IMR-90 (cell line): ENCODE results near the gene SV2C. TPM values are rescaled to one million over a fixed set of nuclear protein-coding genes. Genes with fewer than 3 reads are reported as not detected.

Experiments
- ATAC-seq: fragments of 200-7000 bp; cut with Tn5 transposase; 2 replicates; pipeline ENCODE4 v1.9.1; 2020; ENCODE audit warnings: low read depth, mild to moderate bottlenecking, moderate library complexity
- BruUV-seq: library from RNA; stranded (reverse); fragments of 400-500 nt; replicated peaks from 2 replicates; lab custom pipeline; 2021; lab: Mats Ljungman, UMichigan
- CTCF ChIA-PET: fragments of 300-600 bp; formaldehyde crosslinking; extraction: SDS; loops from one replicate; lab custom pipeline; 2021; ENCODE audit warnings: antibody characterized with exemption; lab: Yijun Ruan, JAX
- POLR2A ChIA-PET: fragments of 300-600 bp; sonication (Branson Sonifier 250); formaldehyde crosslinking; loops from one replicate; lab custom pipeline; 2022; ENCODE audit warnings: antibody characterized with exemption; ENCODE audit not compliant: unreplicated experiment; lab: Charles Lee
- DNase-seq: peaks from one replicate; pipeline ENCODE4 v3.0.0; 2013
- H2AFZ ChIP-seq: replicated peaks from 2 replicates; pipeline ENCODE3; 2013; ENCODE audit warnings: low read length, mild to moderate bottlenecking; ENCODE audit not compliant: poor library complexity
- H2AK5ac ChIP-seq: 2 replicates; pipeline ENCODE4 v1.6.1; 2013; ENCODE audit warnings: low read depth, low read length, inconsistent platforms
- H2AK9ac ChIP-seq: replicated peaks from 2 replicates; pipeline ENCODE3; 2013; ENCODE audit warnings: mild to moderate bottlenecking, low read depth, low read length, moderate library complexity; ENCODE audit not compliant: poor library complexity
- H2BK120ac ChIP-seq: 2 replicates; pipeline ENCODE4 v1.6.1; 2013; ENCODE audit warnings: low read depth, low read length, inconsistent platforms
- H2BK15ac ChIP-seq: 3 replicates; pipeline ENCODE4 v1.6.1; 2013; ENCODE audit warnings: low read depth, low read length, inconsistent platforms
- H2BK20ac ChIP-seq: 2 replicates; pipeline ENCODE4 v1.6.1; 2013; ENCODE audit warnings: low read depth, mild to moderate bottlenecking, inconsistent platforms, low read length, moderate library complexity
- H2BK5ac ChIP-seq: 2 replicates; pipeline ENCODE4 v1.6.1; 2013; ENCODE audit warnings: mild to moderate bottlenecking, low read depth, low read length, inconsistent platforms; ENCODE audit not compliant: poor library complexity, severe bottlenecking
- H3K14ac ChIP-seq: replicated peaks from 2 replicates; pipeline ENCODE4 v1.6.1; 2013; ENCODE audit warnings: low read depth, low read length, inconsistent platforms
- H3K18ac ChIP-seq: 2 replicates; pipeline ENCODE4 v1.6.1; 2013; ENCODE audit warnings: low read depth, low read length, control low read depth
- H3K23ac ChIP-seq: 2 replicates; pipeline ENCODE4 v1.6.1; 2013; ENCODE audit warnings: low read depth, low read length, inconsistent platforms
- H3K27ac ChIP-seq: 2 replicates; pipeline ENCODE4 v1.5.1; 2013; ENCODE audit warnings: mild to moderate bottlenecking, control low read depth, low read length; ENCODE audit not compliant: insufficient read depth
- H3K27me3 ChIP-seq: 2 replicates; pipeline ENCODE4 v1.6.1; 2013; ENCODE audit warnings: low read length; ENCODE audit not compliant: control insufficient read depth, insufficient read depth
- H3K36me3 ChIP-seq: 2 replicates; pipeline ENCODE4 v1.6.1; 2013; ENCODE audit warnings: low read length, mixed read lengths; ENCODE audit not compliant: control insufficient read depth, insufficient read depth
- H3K4ac ChIP-seq: 2 replicates; pipeline ENCODE4 v1.6.1; 2013; ENCODE audit warnings: low read depth, low read length, inconsistent platforms
- H3K4me1 ChIP-seq: 2 replicates; pipeline ENCODE4 v1.6.1; 2013; ENCODE audit warnings: low read length, mixed read lengths; ENCODE audit not compliant: control insufficient read depth, insufficient read depth
- H3K4me2 ChIP-seq: 2 replicates; pipeline ENCODE4 v1.6.1; 2013; ENCODE audit warnings: low read depth, mild to moderate bottlenecking, control low read depth, low read length, moderate library complexity
- H3K4me3 ChIP-seq: 2 replicates; pipeline ENCODE4 v1.5.1; 2013; ENCODE audit warnings: low read depth, mild to moderate bottlenecking, control low read depth, low read length, moderate library complexity; ENCODE audit not compliant: insufficient read depth
- H3K56ac ChIP-seq: 2 replicates; pipeline ENCODE4 v1.6.1; 2013; ENCODE audit warnings: low read length, inconsistent platforms; ENCODE audit not compliant: insufficient read depth; ENCODE audit errors: extremely low read depth
- H3K79me1 ChIP-seq, 2 experiments: 2 replicates each; pipeline ENCODE4 v1.6.1; 2013; ENCODE audit warnings: low read length in 2 of 2, inconsistent platforms in 1 of 2, low read depth in 1 of 2
- H3K9ac ChIP-seq: 2 replicates; pipeline ENCODE4 v1.6.1; 2013; ENCODE audit warnings: low read depth, low read length, control low read depth
- H3K9me1 ChIP-seq: 2 replicates; pipeline ENCODE4 v1.6.1; 2013; ENCODE audit warnings: low read length, inconsistent platforms; ENCODE audit not compliant: insufficient read depth
- H3K9me3 ChIP-seq: 2 replicates; pipeline ENCODE4 v1.6.1; 2013; ENCODE audit warnings: low read length; ENCODE audit not compliant: control insufficient read depth, insufficient read depth
- H4K20me1 ChIP-seq: 2 replicates; pipeline ENCODE4 v1.6.1; 2013; ENCODE audit warnings: low read length, inconsistent platforms; ENCODE audit not compliant: insufficient read depth
- H4K5ac ChIP-seq: 2 replicates; pipeline ENCODE4 v1.6.1; 2013; ENCODE audit warnings: mild to moderate bottlenecking, low read depth, low read length, control low read depth
- H4K8ac ChIP-seq, 2 experiments: 2 replicates each; pipeline ENCODE4 v1.6.1; 2013; ENCODE audit warnings: low read depth in 2 of 2, low read length in 2 of 2, control low read depth in 1 of 2, inconsistent platforms in 1 of 2
- H4K91ac ChIP-seq: 2 replicates; pipeline ENCODE4 v1.6.1; 2013; ENCODE audit warnings: low read depth, low read length, inconsistent platforms; ENCODE audit not compliant: insufficient read depth
- BHLHE40 ChIP-seq: fragments of 150-350 bp; IDR thresholded peaks from 2 replicates; pipeline ENCODE4 v1.6.1; 2016; ENCODE audit warnings: mild to moderate bottlenecking, low read depth, low read length
- CEBPB ChIP-seq: IDR thresholded peaks from 2 replicates; pipeline ENCODE4 v1.6.1; 2012; ENCODE audit warnings: low read depth, low read length, improper control_type of control experiment
- CHD1 ChIP-seq: IDR thresholded peaks from 2 replicates; pipeline ENCODE4 v1.6.1; 2012; ENCODE audit warnings: low read depth, low read length, improper control_type of control experiment
- CTCF ChIP-seq: conservative IDR thresholded peaks from 2 replicates; pipeline ENCODE4 v1.5.1; 2012; ENCODE audit warnings: mild to moderate bottlenecking, low read depth, low read length, improper control_type of control experiment
- ELK1 ChIP-seq: fragments of 150-350 bp; IDR thresholded peaks from 2 replicates; pipeline ENCODE4 v1.6.1; 2016; ENCODE audit warnings: low read depth, mild to moderate bottlenecking, low read length, moderate library complexity, borderline replicate concordance
- FOS ChIP-seq: fragments of 150-350 bp; IDR thresholded peaks from 2 replicates; pipeline ENCODE4 v1.6.1; 2016; ENCODE audit warnings: low read depth, low read length
- MAFK ChIP-seq: IDR thresholded peaks from 2 replicates; pipeline ENCODE4 v1.6.1; 2012; ENCODE audit warnings: low read depth, low read length, improper control_type of control experiment
- MAZ ChIP-seq: IDR thresholded peaks from 2 replicates; pipeline ENCODE4 v1.6.1; 2012; ENCODE audit warnings: low read depth, mild to moderate bottlenecking, low read length, improper control_type of control experiment, moderate library complexity, borderline replicate concordance
- NFE2L2 ChIP-seq: fragments of 150-350 bp; IDR thresholded peaks from 2 replicates; pipeline ENCODE4 v1.6.1; 2016; ENCODE audit warnings: low read depth, mild to moderate bottlenecking, low read length
- POLR2A ChIP-seq: IDR thresholded peaks from 2 replicates; pipeline ENCODE4 v1.6.1; 2012; ENCODE audit warnings: mild to moderate bottlenecking, low read depth, low read length
- RAD21 ChIP-seq: IDR thresholded peaks from 2 replicates; pipeline ENCODE4 v1.6.1; 2012; ENCODE audit warnings: low read length, improper control_type of control experiment
- RCOR1 ChIP-seq: IDR thresholded peaks from 2 replicates; pipeline ENCODE4 v1.6.1; 2012; ENCODE audit warnings: mild to moderate bottlenecking, low read length, improper control_type of control experiment; ENCODE audit not compliant: insufficient replicate concordance
- RFX5 ChIP-seq: IDR thresholded peaks from 2 replicates; pipeline ENCODE4 v1.8.0; 2012; ENCODE audit warnings: low read depth, mild to moderate bottlenecking, low read length, moderate library complexity
- SMC3 ChIP-seq: fragments of 150-350 bp; IDR thresholded peaks from 2 replicates; pipeline ENCODE4 v1.6.1; 2016; ENCODE audit warnings: low read depth, mild to moderate bottlenecking, antibody characterized with exemption, low read length, moderate library complexity
- USF2 ChIP-seq: fragments of 150-350 bp; IDR thresholded peaks from 2 replicates; pipeline ENCODE4 v1.6.1; 2017; ENCODE audit warnings: mild to moderate bottlenecking, antibody characterized with exemption, low read length, low read depth
- WGBS, 2 experiments: methylation state at CpG; one replicate each; pipeline versions ENCODE4 v1.1.5 to v1.1.7; 2013; ENCODE audit warnings: missing lambda C conversion rate in 2 of 2; ENCODE audit not compliant: insufficient read length in 1 of 2; ENCODE audit errors: extremely low coverage in 2 of 2; 5-methylcytosine and 5-hydroxymethylcytosine counted together
- dilution Hi-C: fragments of 300-500 bp; cut with HindIII; formaldehyde crosslinking; loops from one replicate; pipeline ENCODE4 v1.14.3; 2018; ENCODE audit warnings: low sequenced_read_pairs; ENCODE audit not compliant: unreplicated experiment
- in situ Hi-C: fragments of 300-500 bp; cut with MboI; formaldehyde crosslinking; loops from 3 replicates; pipeline ENCODE4 v1.14.3; 2019; ENCODE audit warnings: low sequenced_read_pairs, inconsistent platforms, mixed read lengths
- intact Hi-C: fragments of 100-400 bp; cut with micrococcal nuclease; formaldehyde crosslinking; loops from 2 replicates; pipeline ENCODE4 v1.10.0; 2022
- polyA plus RNA-seq, 3 experiments: library from polyadenylated mRNA; depleted of rRNA; stranded (reverse); fragments of >200 nt; gene quantifications; 2 replicates each; pipeline ENCODE4 v1.2.3, GENCODE V29; 2012; ENCODE audit warnings: low replicate concordance in 1 of 3
- total RNA-seq: library from RNA; depleted of rRNA; stranded (reverse); fragments of >200 nt; gene quantifications from 2 replicates; pipeline ENCODE4 v1.2.3, GENCODE V29; 2012

Gene SV2C
- total and polyA plus RNA-seq, 2 of the 4 experiments (the other 2 are of a cell fraction), result not detected

- ATAC-seq, result no peak
- TF ChIP-seq RCOR1 (no peak), BHLHE40 (no peak), CEBPB (no peak), CTCF (no peak), RAD21 (no peak), CHD1 (no peak), RFX5 (no peak), SMC3 (no peak), USF2 (no peak), FOS (no peak), MAFK (no peak), NFE2L2 (no peak), MAZ (no peak), ELK1 (no peak), POLR2A (no peak)
- Histone ChIP-seq H4K8ac (no peak overlapping the region), H3K56ac (no peak overlapping the region), H2BK120ac (no peak overlapping the region), H2BK15ac (no peak overlapping the region), H3K18ac (no peak overlapping the region), H3K36me3 (no peaks in the 10 kb centered on the region), H3K23ac (no peak overlapping the region), H4K20me1 (no peaks in the 10 kb centered on the region), H2AK5ac (no peak overlapping the region), H3K14ac (no peak overlapping the region), H3K4me2 (no peak overlapping the region), H3K4ac (no peak overlapping the region), H3K4me3 (no peak overlapping the region), H3K9me3 (no peaks in the 10 kb centered on the region), H2AK9ac (no peak overlapping the region), H2BK5ac (no peak overlapping the region), H3K79me1 (no peaks in the 10 kb centered on the region), H3K4me1 (no peaks in the 10 kb centered on the region), H2BK20ac (no peak overlapping the region), H4K5ac (no peak overlapping the region), H3K9me1 (no peaks in the 10 kb centered on the region), H2AFZ (no peak overlapping the region), H3K27ac (no peak overlapping the region), H3K27me3 (no peaks in the 10 kb centered on the region), H3K9ac (no peak overlapping the region), H4K91ac (no peak overlapping the region)
- no peak for DNase-seq
- in situ Hi-C loops, result no loop called here
- intact Hi-C loops, result no loop called here
- dilution Hi-C loops, result no loop called here
- CTCF ChIA-PET, result no interaction called here
- no TSS peak for BruUV-seq
- POLR2A ChIA-PET, result no interaction called here
- no CpG with 5 or more reads among the region's 6 CpGs for WGBS, 2 experiments
These were observed 116.4 kb downstream of the SV2C start for GRCh38 chr5:76199336-76200318.
